Right ventricle myocardium superior (tissue), 1 donor: ENCODE data around the gene SOST. TPM values are rescaled to one million over a fixed set of nuclear protein-coding genes. Genes with fewer than 3 reads are reported as not detected.
"Not testable (repeated sequence)": the region's sequence is repeated elsewhere in the genome, so short reads cannot be mapped to it uniquely, and the experiment has no call there.

Experiments used
- ATAC-seq: fragments of 200-7000 bp; cut with Tn5 transposase; one replicate; pipeline ENCODE4 v1.9.1; 2020; ENCODE audit warnings: mild to moderate bottlenecking; ENCODE audit not compliant: poor library complexity
- DNase-seq: peaks from one replicate; pipeline ENCODE4 v3.0.0-alpha.2; 2020
- intact Hi-C: fragments of 100-400 bp; cut with DNase I; formaldehyde crosslinking; loops from one replicate; pipeline ENCODE4 v1.11.2; 2022
- long read RNA-seq: library from polyadenylated mRNA; unstranded; transcript quantifications from one replicate; pipeline ENCODE4 v2.0.0, GENCODE V29; 2021
- total RNA-seq: library from RNA; stranded (reverse); fragmentation: NEBNext Ultra II Directional; extraction: Animal tissue kit (Norgen Biotek cat#: 25700); gene quantifications from one replicate; pipeline ENCODE4 v1.2.1, GENCODE V29; 2021
- donor health status: DM: no; HTN: yes; CAD: no; lungs with severe emphysema.

The SOST gene
- total RNA-seq = not detected
- long read RNA-seq = 0 reads

DNA sequence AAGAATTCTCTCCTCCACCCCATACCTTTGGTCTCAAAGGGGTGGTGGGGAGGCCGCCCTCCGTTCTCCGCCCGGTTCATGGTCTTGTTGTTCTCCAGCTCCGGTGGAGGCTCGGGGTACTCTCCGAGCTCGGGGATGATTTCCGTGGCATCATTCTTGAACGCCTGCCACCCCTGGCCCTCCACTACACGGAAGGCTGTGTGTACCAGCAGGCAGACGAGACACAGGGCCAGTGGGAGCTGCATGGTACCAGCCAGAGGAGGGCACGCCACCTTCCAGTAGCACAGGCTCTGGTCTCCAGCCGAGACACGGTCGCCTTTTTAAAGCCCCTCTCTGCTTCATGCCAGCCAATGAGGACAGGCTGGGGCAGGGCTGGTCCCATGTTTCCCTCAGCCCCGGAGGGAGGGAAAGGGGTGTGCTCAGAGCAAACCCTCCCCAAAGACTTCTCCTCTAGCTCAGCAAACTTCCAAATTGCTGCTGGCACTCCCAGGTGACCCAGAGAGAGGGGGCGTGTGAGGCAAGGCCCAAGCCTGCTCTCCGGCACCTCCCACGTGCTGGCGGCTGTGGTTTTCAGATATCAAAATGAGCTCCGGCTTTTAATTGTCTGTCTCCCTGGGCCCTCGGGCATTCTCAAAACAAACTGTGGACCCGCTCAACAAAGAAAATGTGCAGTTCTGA, at the start of gene SOST:
Gene SOST (minus strand): TSS at position 295 of the 678 bp plus-strand sequence. CDS start 50 bp downstream, at position 245.
- intact Hi-C loops = loop anchor here (10.0 kb wide), 1 partner anchor 184 kb away; no protein-coding TSS in a partner anchor
- ATAC-seq = no peak
- DNase-seq = no peak

DNA sequence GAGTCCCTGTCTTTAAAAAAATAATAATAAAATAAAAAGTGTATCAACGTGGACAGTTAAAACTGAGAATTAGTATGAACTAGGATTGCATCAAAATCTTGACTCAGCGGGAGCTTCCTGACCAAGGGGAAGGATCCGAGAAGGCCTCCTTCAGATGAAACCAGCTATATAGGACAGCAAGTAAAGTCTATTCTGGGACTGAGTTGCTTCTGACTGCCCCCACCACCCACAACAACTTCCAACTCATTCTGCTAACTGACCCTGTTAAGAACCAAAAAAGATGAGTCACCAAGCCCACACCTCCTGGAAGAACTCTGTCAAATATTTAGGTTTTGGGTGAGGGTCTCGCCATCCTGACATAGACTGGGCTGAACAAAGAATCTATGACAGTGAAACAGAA, 49.5 kb upstream of the SOST start:
- ATAC-seq (no peak), DNase-seq (no peak)
- intact Hi-C loops = no loop called here

DNA sequence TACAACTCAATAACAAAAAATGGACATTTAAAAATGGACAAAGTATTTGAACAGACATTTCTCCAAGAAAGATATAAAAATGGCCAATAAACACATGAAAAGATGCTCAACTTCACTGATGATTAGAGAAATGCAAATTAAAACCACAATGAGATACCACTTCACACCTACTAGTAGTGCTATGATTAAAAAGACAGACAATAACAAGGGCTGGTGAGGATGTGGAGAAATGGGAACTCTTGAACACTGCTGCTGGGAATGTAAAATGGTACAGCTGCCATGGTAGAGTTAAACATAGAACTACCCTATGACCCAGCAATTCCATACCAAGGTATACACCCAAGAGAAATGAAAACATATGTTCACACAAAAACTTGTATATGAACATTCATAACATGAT, 46.5 kb upstream of the SOST start:
- DNase-seq (no peak), ATAC-seq (no peak)
- intact Hi-C loops = no loop called here

DNA sequence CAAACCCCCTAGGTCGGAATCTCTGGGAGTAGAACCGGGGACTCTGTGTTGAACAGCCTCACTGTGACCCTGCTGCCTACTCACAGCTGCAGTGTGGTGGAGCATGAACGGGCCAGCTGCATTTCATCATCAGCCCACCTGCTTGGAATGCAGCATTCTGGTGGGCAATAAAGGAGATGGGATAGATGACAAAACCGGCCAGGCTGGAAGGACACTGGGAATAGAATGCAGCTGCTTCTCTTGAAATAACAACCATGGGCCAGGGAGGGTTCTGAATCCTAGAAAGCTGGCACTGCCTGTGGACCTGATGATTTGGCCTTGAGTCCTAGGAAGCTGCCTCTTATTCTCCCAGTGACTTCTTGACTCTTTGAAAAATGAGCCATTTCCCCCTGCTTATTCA, 45.2 kb upstream of the SOST start:
- no peak for DNase-seq
- ATAC-seq = no peak
- intact Hi-C loops = no loop called here

DNA sequence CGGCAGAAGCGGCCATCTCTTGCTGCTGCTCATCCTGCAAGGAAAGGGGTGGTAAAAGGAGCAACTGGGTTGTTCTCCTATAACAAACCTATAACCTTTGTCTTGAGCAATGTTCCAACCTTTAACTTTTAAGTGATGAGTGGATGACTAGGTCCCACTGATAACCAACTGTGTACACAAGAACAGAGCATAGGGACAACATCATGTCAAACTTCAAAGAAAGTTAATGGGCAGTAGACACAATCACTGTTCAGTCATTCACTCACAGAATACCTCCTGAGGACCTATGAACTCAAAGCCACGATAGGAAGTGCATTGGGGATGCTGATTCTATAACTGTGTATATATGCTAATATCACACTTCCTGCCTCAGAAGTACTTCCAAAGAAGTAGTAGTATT, 43.3 kb upstream of the SOST start:
- ATAC-seq = no peak
- DNase-seq = no peak
- intact Hi-C loops = no loop called here

DNA sequence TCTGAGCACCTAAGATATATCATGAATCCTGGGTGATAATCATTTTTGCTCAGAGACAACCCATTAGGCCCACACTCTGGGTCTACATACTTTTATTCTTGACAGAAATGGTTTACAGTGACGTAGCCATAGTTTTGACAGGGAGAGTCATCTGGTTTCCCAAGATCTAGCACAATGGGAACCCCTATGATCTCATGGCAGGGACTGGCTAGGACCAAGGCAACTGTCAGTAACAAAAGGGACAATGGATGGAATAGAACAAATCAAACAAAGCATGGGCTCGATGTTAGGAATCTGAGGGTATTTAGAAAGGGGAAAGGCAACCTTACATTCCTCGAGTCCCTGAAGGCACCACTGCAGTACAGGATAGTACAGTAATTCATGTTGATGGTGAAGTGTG, 42.1 kb upstream of the SOST start:
- DNase-seq (no peak), ATAC-seq (no peak)
- intact Hi-C loops = no loop called here

DNA sequence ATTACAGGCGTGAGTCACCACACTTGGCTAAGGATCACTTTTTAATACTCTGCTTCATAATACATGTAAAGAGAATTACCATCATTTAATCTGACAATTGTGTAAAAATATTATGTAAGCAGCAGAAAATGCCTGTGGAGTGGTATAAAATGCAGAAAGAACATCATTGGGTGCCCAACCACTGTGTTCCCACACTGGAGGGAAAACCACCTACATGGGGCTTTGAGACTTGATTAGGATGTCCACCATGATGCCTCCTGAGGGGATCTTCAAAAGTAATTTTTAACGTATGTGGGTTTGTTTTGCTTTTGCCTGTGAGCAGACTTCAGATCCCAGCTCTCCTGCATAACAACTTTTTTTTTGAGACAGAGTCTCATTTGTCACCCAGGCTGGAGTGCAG, 40.5 kb upstream of the SOST start:
- intact Hi-C loops = no loop called here
- DNase-seq = no peak
- peak; percentile 44 for ATAC-seq

DNA sequence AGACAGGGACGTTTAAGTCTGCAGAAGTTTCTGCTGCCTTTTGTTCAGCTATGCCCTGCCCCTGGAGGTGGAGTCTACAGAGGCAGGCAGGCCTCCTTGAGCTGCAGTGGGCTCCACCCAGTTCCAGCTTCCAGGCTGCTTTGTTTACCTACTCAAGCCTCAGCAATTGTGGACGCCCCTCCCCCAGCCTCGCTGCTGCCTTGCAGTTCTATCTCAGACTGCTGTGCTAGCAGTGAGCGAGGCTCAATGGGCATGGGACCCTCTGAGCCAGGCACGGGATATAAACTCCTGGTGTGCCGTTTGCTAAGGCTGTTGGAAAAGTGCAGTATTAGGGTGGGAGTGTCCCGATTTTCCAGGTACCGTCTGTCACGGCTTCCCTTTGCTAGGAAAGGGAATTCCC, 39.4 kb upstream of the SOST start:
- ATAC-seq, intact Hi-C loops, DNase-seq: not testable (repeated sequence)

DNA sequence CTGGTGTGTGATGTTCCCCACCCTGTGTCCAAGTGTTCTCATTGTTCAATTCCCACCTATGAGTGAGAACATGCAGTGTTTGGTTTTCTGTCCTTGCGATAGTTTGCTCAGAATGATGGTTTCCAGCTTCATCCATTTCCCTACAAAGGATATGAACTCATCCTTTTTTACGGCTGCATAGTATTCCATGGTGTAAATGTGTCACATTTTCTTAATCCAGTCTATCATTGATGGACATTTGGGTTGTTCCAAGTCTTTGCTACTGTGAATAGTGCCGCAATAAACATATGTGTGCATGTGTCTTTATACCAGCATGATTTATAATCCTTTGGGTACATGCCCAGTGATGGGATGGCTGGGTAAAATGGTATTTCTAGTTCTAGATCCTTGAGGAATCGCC, 34.1 kb upstream of the SOST start:
- ATAC-seq, intact Hi-C loops, DNase-seq: not testable (repeated sequence)

DNA sequence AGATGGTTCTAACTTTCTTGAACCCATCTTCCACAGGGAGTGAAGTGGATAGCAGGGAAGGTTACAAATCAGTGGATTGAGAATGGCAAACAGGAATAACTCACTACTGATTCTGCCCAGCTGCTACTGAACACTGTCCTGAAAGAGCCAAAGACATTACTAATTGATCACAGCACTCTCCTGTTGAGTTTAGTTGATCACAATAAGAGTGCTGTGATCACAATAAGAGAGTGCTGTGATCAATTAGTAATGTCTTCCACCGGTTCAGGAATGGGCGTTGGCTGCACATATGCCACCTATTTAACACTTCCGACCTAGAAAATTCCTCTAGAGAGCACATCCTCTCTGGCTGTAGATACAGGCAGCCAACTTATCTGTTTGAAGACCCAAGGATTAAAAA, 33.0 kb upstream of the SOST start:
- no peak for DNase-seq
- intact Hi-C loops = no loop called here
- peak; percentile 53 for ATAC-seq

DNA sequence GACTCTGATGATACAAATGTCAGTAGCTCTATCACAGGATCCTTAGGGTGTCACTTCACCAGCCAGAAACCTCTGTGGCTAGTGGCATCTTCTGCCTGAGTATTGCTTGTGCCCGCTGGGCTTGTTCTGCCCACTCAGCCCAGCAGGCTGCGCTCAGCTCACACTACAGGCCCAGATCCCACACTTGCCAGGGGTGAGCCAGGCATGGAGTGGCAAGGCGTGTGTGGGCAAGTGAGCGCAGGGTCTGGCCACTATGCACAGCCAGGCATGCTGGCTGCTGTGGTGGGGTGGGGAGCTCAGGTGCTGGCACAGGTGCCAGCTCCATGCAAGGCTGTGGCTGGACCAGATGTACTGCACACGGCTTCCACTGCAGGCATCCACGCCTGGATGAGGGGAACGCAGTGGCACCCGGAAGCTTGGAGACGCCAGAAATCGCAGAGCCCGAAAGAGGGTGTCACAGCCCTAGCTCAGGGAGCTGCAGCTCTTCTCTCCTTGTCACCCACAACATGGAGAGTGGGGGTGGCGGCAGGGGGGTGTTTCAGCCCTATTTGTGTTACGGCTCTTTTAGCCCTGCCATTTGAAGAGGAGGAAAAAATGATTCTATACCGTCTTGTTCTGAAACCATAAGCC, 31.8 kb upstream of the SOST start:
- intact Hi-C loops = no loop called here
- no peak for ATAC-seq

DNA sequence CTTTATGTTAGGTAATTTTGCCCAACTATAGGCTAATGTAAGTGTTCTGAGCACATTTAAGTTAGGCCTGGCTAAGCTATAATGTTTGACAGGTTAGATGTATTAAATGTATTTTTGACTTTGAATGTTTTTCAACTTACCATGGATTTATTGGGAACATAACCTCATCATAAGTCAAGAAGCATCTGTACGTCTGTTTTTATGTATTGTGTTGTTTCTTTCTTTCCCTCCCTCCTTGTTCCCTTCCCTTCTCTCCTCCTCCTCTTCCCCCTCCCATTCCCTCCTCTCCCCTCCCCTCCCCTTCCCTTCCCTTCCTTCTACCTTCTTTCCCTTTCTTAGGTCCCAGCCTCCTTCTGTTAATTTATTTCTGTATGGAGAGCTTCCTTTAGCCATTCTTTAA, 30.9 kb upstream of the SOST start:
- intact Hi-C loops = no loop called here
- no peak for DNase-seq
- no peak for ATAC-seq

More for the DNA sequence above, 31.8 kb upstream of the SOST start:
- DNase-seq = no peak

DNA sequence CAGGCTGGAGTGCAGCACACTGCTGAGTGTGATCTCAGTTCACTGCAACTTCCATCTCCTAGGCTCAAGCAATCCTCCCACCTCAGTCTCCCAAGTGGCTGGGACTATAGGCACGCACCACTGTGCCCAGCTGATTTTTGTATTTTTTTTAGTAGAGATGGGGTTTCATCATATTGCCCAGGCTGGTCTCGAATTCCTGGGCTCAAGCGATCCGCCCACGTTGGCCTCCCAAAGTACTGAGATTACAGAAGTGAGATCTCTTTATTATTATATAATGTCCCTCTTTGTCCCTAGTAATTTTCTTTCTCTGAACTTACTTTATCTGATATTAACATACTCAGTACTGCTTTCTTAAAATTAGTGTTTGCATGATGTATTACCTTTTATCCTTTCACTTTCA, 29.9 kb upstream of the SOST start:
- ATAC-seq = no peak
- intact Hi-C loops = no loop called here
- DNase-seq = no peak

DNA sequence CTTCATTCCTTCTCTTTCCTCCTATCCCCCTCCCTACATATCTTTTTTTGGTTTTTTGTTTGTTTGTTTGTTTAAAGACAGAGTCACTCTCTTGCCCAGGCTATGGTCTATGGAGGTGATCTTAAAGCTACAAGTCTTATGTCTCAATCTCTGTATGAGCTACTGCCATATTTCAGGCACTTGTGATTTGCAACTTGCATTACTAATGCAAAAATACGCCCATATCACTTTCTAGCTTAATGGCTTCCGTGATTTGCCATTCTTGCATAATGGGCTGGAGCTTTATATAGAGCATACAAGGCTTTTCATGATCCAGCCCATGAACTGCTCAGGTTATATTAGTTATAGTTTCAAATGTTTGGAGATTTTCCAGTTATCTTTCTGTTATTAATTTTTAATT, 29.1 kb upstream of the SOST start:
- ATAC-seq (no peak), DNase-seq (no peak)
- intact Hi-C loops = no loop called here

DNA sequence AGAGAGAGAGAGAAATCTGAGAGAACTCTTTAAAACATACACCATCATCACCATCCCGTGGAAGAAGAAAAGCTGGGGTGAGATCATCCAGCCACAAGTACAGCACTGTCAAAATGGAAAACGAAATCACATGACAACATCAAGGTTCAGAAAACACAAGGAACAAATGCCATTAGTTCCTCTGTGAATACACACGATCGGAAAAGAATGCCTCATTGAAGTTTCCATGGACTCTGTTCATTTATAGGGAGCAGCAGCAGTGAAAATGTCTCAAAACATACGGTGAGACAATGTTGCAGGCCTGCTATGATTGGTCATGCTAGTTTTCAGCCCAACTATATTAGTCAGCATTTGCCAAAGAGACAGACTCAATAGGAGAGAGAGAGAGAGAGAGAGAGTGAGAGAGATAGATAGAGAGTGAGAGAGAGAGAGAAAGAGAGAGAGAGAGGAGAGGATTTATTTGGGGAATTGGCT, 26.1 kb upstream of the SOST start:
- ATAC-seq (no peak), DNase-seq (no peak)
- intact Hi-C loops = no loop called here

DNA sequence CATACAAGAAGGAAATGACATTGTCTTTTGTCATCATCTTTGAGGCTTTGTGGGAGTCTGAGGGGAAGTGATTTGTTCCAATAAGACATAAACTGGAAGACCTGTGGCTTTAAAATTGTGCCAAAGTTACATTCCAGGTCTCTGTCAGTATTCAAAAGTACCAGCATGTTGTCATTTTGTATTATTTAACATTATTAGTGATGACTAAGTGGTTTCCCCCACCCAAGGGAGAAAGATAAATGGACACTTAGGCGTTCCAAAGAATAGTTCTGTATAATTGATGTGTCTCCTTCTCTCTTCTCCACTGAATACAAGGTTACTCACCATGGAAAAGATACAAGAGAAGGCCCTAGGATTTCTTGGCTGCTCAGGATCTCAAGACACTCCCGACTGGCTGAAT, 25.5 kb upstream of the SOST start:
- intact Hi-C loops = no loop called here
- no peak for ATAC-seq
- DNase-seq = no peak

DNA sequence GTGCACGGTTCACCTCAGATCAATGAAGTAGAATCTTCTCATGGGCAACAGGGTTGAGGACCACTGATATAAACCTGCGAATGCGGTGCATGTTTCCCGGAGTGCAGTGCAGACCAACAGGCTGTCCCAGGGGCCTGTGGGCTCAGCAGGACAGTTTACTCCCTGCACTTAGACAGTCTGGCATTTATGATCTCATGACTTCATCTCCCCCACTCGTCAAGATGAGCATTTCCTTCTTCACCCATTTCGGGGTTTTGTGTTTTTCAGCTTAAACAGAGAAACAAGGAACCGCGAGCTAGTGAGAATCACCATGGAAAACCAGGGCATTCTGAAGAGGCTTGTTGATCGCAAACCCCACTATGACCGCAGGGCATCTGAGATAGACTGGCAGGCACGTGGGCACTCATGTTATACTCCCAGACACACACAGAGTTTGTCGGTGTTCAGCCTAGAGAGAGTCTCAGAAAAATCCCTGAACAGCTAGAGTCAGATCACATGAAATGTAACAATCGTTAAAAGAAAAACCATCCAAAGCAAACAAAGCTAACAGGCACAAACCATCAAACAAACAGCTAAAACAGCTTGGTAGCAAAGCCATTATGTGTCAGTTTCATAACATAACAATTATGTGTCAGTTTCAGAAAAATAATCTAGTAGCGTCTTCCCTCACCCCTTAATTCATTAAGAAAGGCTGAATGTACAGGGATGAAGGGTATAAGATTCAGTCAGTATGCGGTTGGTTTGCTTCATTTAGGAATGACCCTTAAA, 24.5 kb upstream of the SOST start:
- ATAC-seq (no peak), DNase-seq (no peak)
- intact Hi-C loops = no loop called here

DNA sequence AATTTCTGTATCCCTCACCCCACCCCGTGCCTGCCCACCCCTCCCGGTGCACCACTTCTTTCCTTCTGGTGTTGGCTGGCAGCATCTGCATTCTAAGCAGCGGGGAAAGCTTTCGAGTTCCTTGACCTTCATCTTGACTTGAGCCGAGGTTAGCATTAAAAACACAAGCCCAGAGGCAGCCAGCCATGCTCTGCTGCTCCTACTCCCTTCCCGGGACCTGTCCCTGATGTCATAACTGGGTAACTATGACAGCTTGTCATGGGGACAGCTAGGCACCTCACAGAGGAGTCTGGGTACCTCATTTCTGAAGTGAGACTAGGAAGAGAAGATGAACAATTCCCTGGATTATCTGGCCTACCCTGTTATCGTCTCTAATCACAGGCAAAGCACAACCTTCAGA, 21.5 kb upstream of the SOST start, which contains the start of gene CFAP97D1:
Gene CFAP97D1 (plus strand): TSS at position 301 of the 400 bp plus-strand sequence. CDS start 28 bp downstream, at position 329.
- ATAC-seq = no peak
- intact Hi-C loops = no loop called here
- DNase-seq = no peak
